ENCODE measurements around the gene MYG1. TPM values are rescaled to one million over a fixed set of nuclear protein-coding genes. Genes with fewer than 3 reads are reported as not detected.
A peak's percentile ranks its signal among the peaks of the same experiment; 100 is the strongest.

The MYG1 gene
- total RNA-seq, 2 experiments from 2014 or later: 59.6 to 68.4 TPM

DNA sequence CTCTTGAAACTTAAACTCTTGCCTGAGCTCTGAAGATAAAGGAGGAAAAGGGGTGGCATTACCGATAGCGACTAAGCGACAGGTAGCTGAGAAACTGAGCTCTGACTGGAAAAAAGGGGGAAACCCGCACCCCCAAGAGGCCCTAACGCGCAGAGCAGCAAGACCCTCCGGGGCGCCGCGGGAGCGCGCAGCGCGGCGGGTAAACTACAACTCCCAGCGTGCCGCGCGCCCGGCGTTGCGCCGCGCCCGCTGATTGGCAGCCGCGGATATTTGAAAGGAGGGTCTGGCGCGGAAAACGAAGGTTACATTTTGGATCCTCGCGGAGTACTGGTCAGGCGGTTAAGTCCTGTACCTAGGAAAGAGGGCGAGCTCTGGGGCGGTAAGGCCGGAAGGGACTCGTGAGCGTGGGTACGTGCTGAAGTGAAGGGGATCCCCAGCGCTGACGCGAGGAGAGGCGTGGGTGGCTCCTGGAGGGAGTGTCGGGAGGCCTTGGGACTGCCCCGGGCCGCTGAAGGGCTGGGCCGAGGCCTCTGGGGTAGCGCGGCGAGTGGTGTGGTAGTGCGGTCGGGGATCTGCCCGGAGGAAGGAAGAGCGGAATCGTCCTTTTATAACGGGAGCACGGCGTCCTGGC, 31.4 kb upstream of the MYG1 start, which contains the start of gene ESPL1:
TSS of gene ESPL1 (plus strand) at position 301 of the 631 bp plus-strand sequence. CDS start 468 bp downstream, outside the sequence.
- Mint-ChIP-seq H3K27me3 (ENCODE audit: low read depth) (no peaks in the 10 kb centered on the region), H3K9me3 (no peaks in the 10 kb centered on the region), H3K27ac (peak within 1 kb of the TSS; percentile 99), H3K36me3 (ENCODE audit: low read depth) (peaks cover 39% of the 10 kb centered on the region), H3K4me3 (peak within 1 kb of the TSS; percentile 99), H3K4me1 (ENCODE audit: low read depth) (peaks cover 22% of the 10 kb centered on the region)
- intact Hi-C loops (cut with micrococcal nuclease): loop anchor here (1.0 to 2.0 kb wide), 10 partner anchors 16 to 233 kb away; partner anchors contain the start of genes AAAS, MYG1, PCBP2 and PFDN5
- DNase-seq: peak; percentile 95
- CTCF ChIA-PET: interaction anchor here (0.6 to 9.9 kb wide), 25 partner anchors 9 to 202 kb away, joined by 3 to 141 read pairs (median 6); partner anchors contain the start of genes AAAS, ITGB7 and PFDN5

- H3K4me1 Mint-ChIP-seq (ENCODE audit: low read depth): peaks cover 22% of the 10 kb centered on the region
- no peaks in the 10 kb centered on the region for H3K27me3 Mint-ChIP-seq (ENCODE audit: low read depth)
- CTCF ChIA-PET: interaction anchor here (0.6 to 9.9 kb wide), 18 partner anchors 8 to 112 kb away, joined by 3 to 141 read pairs (median 6); partner anchors contain the start of genes AAAS and MYG1
- DNase-seq: peak; percentile 18
- H3K27ac Mint-ChIP-seq: peak overlapping the region; percentile 99
- no peaks in the 10 kb centered on the region for H3K9me3 Mint-ChIP-seq
- intact Hi-C loops (cut with micrococcal nuclease): loop anchor here (1.0 to 2.0 kb wide), 10 partner anchors 17 to 232 kb away; partner anchors contain the start of genes AAAS, MYG1, PCBP2 and PFDN5
- H3K4me3 Mint-ChIP-seq: peak overlapping the region; percentile 99
- peaks cover 41% of the 10 kb centered on the region for H3K36me3 Mint-ChIP-seq (ENCODE audit: low read depth)
These were observed 30.6 kb upstream of the MYG1 start for GRCh38 chr12:53268630-53269562.

GRCh38 chr12:53274445-53274844, 25.1 kb upstream of the MYG1 start:
- Mint-ChIP-seq H3K9me3 (no peaks in the 10 kb centered on the region), H3K36me3 (ENCODE audit: low read depth) (peaks cover 62% of the 10 kb centered on the region), H3K4me3 (no peak overlapping the region), H3K27ac (no peak overlapping the region), H3K27me3 (ENCODE audit: low read depth) (no peaks in the 10 kb centered on the region), H3K4me1 (ENCODE audit: low read depth) (peaks cover 11% of the 10 kb centered on the region)
- CTCF ChIA-PET: no interaction called here
- DNase-seq: no peak
- intact Hi-C loops (cut with micrococcal nuclease): no loop called here

- Mint-ChIP-seq H3K9me3 (no peaks in the 10 kb centered on the region), H3K36me3 (ENCODE audit: low read depth) (peaks cover 58% of the 10 kb centered on the region), H3K27ac (no peak overlapping the region), H3K4me3 (no peak overlapping the region), H3K4me1 (ENCODE audit: low read depth) (no peaks in the 10 kb centered on the region), H3K27me3 (ENCODE audit: low read depth) (no peaks in the 10 kb centered on the region)
- DNase-seq: no peak
- CTCF ChIA-PET: interaction anchor here (1.0 to 1.8 kb wide), 3 partner anchors 9 to 78 kb away, joined by 3 to 10 read pairs (median 3); partner anchors contain the start of gene ESPL1
- intact Hi-C loops (cut with micrococcal nuclease): no loop called here
These were observed 23.0 kb upstream of the MYG1 start for GRCh38 chr12:53276511-53276910.

DNA sequence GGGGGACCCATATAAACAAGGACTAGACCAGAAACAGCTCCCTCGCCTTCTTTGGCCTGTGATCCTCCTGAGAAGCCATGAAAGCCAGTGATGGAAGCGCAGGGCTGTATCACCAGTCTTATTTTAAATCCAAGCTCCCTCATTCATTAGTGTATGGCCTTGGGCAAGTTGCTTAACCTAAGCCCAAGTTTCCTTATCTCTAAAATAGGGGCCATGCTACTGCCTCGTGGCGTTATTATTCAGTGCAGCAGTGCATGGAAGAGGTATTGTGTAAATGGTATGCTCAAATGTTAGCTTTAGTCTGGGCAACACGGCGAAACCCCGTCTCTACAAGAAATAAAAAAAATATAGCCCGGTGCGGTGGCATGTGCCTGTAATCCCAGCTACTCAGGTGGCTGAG, 21.5 kb upstream of the MYG1 start:
- intact Hi-C loops (cut with micrococcal nuclease): no loop called here
- Mint-ChIP-seq H3K27me3 (ENCODE audit: low read depth) (no peaks in the 10 kb centered on the region), H3K4me3 (no peak overlapping the region), H3K9me3 (no peaks in the 10 kb centered on the region), H3K27ac (no peak overlapping the region), H3K36me3 (ENCODE audit: low read depth) (peaks cover 61% of the 10 kb centered on the region), H3K4me1 (ENCODE audit: low read depth) (no peaks in the 10 kb centered on the region)
- CTCF ChIA-PET: interaction anchor here (0.8 to 2.2 kb wide), 6 partner anchors 9 to 80 kb away, joined by 3 to 10 read pairs (median 3); partner anchors contain the start of genes ESPL1 and PFDN5
- DNase-seq: no peak

DNA sequence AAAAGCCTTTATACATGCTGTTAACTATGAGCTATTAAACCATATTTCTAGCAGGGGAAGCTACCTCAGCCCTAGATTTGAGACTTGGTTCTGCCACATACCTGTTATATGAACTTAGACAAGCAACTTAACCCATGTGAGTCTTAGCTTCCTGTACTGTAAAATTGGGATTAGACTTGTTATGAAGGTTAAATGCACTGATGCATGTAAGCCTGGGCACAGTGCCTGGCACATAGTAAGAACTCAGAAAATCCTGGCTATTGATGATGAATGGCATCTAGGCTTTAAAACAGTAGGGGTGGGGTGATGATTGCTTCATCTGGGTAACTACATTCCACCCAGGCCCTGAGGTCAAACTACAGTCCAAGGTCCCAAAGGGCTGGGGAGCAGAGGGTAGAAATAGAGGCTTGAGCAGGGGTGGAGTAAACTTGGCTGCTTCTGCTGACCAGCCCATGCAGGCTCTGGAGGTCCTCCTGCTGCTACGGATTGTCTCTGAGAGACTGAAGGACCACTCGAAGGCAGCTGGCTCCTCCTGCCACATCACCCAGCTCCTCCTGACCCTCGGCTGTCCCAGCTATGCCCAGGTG, 20.1 kb upstream of the MYG1 start:
- no peaks in the 10 kb centered on the region for H3K27me3 Mint-ChIP-seq (ENCODE audit: low read depth)
- no peak overlapping the region for H3K27ac Mint-ChIP-seq
- H3K36me3 Mint-ChIP-seq (ENCODE audit: low read depth): peaks cover 66% of the 10 kb centered on the region
- CTCF ChIA-PET: interaction anchor here (0.9 to 2.2 kb wide), 3 partner anchors 10 to 68 kb away, joined by 3 to 10 read pairs (median 7); no protein-coding TSS in a partner anchor
- H3K4me3 Mint-ChIP-seq: no peak overlapping the region
- H3K9me3 Mint-ChIP-seq: no peaks in the 10 kb centered on the region
- DNase-seq: no peak
- intact Hi-C loops (cut with micrococcal nuclease): no loop called here
- H3K4me1 Mint-ChIP-seq (ENCODE audit: low read depth): no peaks in the 10 kb centered on the region

- intact Hi-C loops (cut with micrococcal nuclease): no loop called here
- H3K27ac Mint-ChIP-seq: no peak overlapping the region
- no peak overlapping the region for H3K4me3 Mint-ChIP-seq
- DNase-seq: no peak
- no peaks in the 10 kb centered on the region for H3K27me3 Mint-ChIP-seq (ENCODE audit: low read depth)
- H3K36me3 Mint-ChIP-seq (ENCODE audit: low read depth): peaks cover 63% of the 10 kb centered on the region
- H3K9me3 Mint-ChIP-seq: no peaks in the 10 kb centered on the region
- no peaks in the 10 kb centered on the region for H3K4me1 Mint-ChIP-seq (ENCODE audit: low read depth)
- CTCF ChIA-PET: interaction anchor here (2.1 kb wide), 1 partner anchor 10 kb away, joined by 7 read pairs; no protein-coding TSS in a partner anchor
These were observed 19.5 kb upstream of the MYG1 start for GRCh38 chr12:53279888-53280498.

GRCh38 chr12:53286448-53286847, 13.0 kb upstream of the MYG1 start:
- H3K27ac Mint-ChIP-seq: no peak overlapping the region
- H3K9me3 Mint-ChIP-seq: no peaks in the 10 kb centered on the region
- H3K4me3 Mint-ChIP-seq: no peak overlapping the region
- CTCF ChIA-PET: interaction anchor here (0.7 to 12.3 kb wide), 9 partner anchors 9 to 139 kb away, joined by 3 to 154 read pairs (median 3); partner anchors contain the start of genes ESPL1 and PFDN5
- no peaks in the 10 kb centered on the region for H3K27me3 Mint-ChIP-seq (ENCODE audit: low read depth)
- peaks cover 76% of the 10 kb centered on the region for H3K36me3 Mint-ChIP-seq (ENCODE audit: low read depth)
- DNase-seq: no peak
- intact Hi-C loops (cut with micrococcal nuclease): loop anchor here (2.0 kb wide), 1 partner anchor 18 kb away; the partner anchor contains the start of gene ESPL1
- H3K4me1 Mint-ChIP-seq (ENCODE audit: low read depth): peaks cover 22% of the 10 kb centered on the region

GRCh38 chr12:53287741-53288216, 11.7 kb upstream of the MYG1 start:
- peak; percentile 77 for DNase-seq
- peaks cover 72% of the 10 kb centered on the region for H3K36me3 Mint-ChIP-seq (ENCODE audit: low read depth)
- no peak overlapping the region for H3K4me3 Mint-ChIP-seq
- CTCF ChIA-PET: interaction anchor here (1.0 to 12.3 kb wide), 10 partner anchors 10 to 129 kb away, joined by 3 to 154 read pairs (median 4); partner anchors contain the start of gene ESPL1
- H3K4me1 Mint-ChIP-seq (ENCODE audit: low read depth): peaks cover 23% of the 10 kb centered on the region
- H3K27ac Mint-ChIP-seq: peak overlapping the region; percentile 32
- no peaks in the 10 kb centered on the region for H3K27me3 Mint-ChIP-seq (ENCODE audit: low read depth)
- no peaks in the 10 kb centered on the region for H3K9me3 Mint-ChIP-seq
- intact Hi-C loops (cut with micrococcal nuclease): loop anchor here (1.0 to 2.0 kb wide), 4 partner anchors 19 to 128 kb away; partner anchors contain the start of gene ESPL1

DNA sequence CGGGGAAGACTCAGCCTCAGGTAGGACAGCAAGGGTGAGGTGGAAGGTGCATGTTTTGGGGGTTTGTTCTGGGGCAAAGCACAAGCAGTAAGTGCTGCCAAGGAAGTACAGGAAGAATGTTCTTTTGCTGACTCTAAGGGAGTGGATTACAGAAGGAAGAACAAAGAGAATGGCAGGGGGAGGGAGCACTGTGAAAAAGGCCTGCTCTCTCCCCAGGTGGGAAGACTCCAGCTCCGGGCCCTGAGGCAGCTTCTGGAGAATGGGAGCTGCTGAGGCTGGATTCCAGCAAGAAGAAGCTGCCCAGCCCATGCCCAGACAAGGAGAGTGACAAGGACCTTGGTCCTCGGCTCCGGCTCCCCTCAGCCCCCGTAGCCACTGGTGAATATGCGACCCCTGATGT, 11.2 kb upstream of the MYG1 start:
- CTCF ChIA-PET: interaction anchor here (1.0 to 12.3 kb wide), 7 partner anchors 20 to 130 kb away, joined by 3 to 154 read pairs (median 7); partner anchors contain the start of gene ESPL1
- H3K9me3 Mint-ChIP-seq: no peaks in the 10 kb centered on the region
- intact Hi-C loops (cut with micrococcal nuclease): no loop called here
- peaks cover 23% of the 10 kb centered on the region for H3K4me1 Mint-ChIP-seq (ENCODE audit: low read depth)
- peaks cover 72% of the 10 kb centered on the region for H3K36me3 Mint-ChIP-seq (ENCODE audit: low read depth)
- H3K27me3 Mint-ChIP-seq (ENCODE audit: low read depth): no peaks in the 10 kb centered on the region
- peak overlapping the region; percentile 2 for H3K27ac Mint-ChIP-seq
- no peak for DNase-seq
- H3K4me3 Mint-ChIP-seq: no peak overlapping the region

DNA sequence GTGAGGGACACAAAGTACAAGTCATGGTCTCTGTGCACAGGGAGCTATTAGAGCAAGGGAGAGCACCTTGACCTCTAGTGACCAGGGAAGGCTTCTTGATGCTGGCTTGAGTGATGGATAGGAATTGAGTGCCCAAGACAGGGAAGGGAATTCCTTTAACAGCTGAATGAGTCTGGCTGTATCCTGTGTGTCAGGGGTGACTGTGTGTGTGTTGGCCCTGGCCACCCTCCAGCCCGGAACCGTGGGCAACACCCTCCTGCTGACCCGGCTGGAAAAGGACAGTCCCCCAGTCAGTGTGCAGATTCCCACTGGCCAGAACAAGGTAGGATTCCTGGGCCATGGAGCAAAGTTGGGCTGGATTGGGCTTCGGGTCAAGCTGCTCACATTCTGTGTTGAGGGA, 9.6 kb upstream of the MYG1 start:
- Mint-ChIP-seq H3K27ac (peak overlapping the region; percentile 84), H3K4me3 (no peak overlapping the region), H3K27me3 (ENCODE audit: low read depth) (no peaks in the 10 kb centered on the region), H3K4me1 (ENCODE audit: low read depth) (peaks cover 26% of the 10 kb centered on the region), H3K36me3 (ENCODE audit: low read depth) (peaks cover 68% of the 10 kb centered on the region), H3K9me3 (no peaks in the 10 kb centered on the region)
- CTCF ChIA-PET: interaction anchor here (0.9 to 12.3 kb wide), 9 partner anchors 10 to 131 kb away, joined by 3 to 154 read pairs (median 4); partner anchors contain the start of genes AAAS and ESPL1
- intact Hi-C loops (cut with micrococcal nuclease): loop anchor here (1.0 kb wide), 1 partner anchor 9 kb away; the partner anchor contains the start of gene MYG1
- no peak for DNase-seq

Measured in activated naive CD4-positive, alpha-beta T cell treated with anti-CD3 and anti-CD28 coated beads for 36 hours (primary cell).